PC-3 (cell line): ENCODE measurements around the gene PSMB1. TPM values are rescaled to one million over a fixed set of nuclear protein-coding genes. Genes with fewer than 3 reads are reported as not detected.
"Not testable (repeated sequence)": the region's sequence is repeated elsewhere in the genome, so short reads cannot be mapped to it uniquely, and the experiment has no call there.

Source experiments
- ATAC-seq: fragments of 200-7000 bp; cut with Tn5 transposase; 2 replicates; pipeline ENCODE4 v1.9.1; 2020; ENCODE audit warnings: mild to moderate bottlenecking, moderate library complexity
- BruUV-seq: library from RNA; stranded (reverse); fragments of 400-500 nt; replicated peaks from 2 replicates; lab custom pipeline; 2021; lab: Mats Ljungman, UMichigan
- CTCF ChIA-PET: fragments of 300-600 bp; sonication (Branson Sonifier 250); formaldehyde crosslinking; loops from one replicate; lab custom pipeline; 2022; ENCODE audit warnings: antibody characterized with exemption; lab: Charles Lee
- POLR2A ChIA-PET: fragments of 300-600 bp; sonication (Branson Sonifier 250); formaldehyde crosslinking; loops from one replicate; lab custom pipeline; 2022; ENCODE audit warnings: antibody characterized with exemption; ENCODE audit not compliant: unreplicated experiment; lab: Charles Lee
- DNase-seq: peaks from one replicate; pipeline ENCODE4 v3.0.0-alpha.2; 2015
- H2AFZ ChIP-seq: fragments of 300-600 bp; sonication (generic); 2 replicates; pipeline ENCODE4 v1.6.0; 2016; ENCODE audit warnings: antibody characterized with exemption, low read length
- H3F3A ChIP-seq: fragments of 300-600 bp; sonication (generic); one replicate; pipeline ENCODE4 v1.6.0; 2017; ENCODE audit warnings: antibody characterized with exemption, low read length, control low read depth, mild to moderate bottlenecking; ENCODE audit not compliant: unreplicated experiment
- H3K27ac ChIP-seq: fragments of 300-600 bp; sonication (generic); 2 replicates; pipeline ENCODE4 v1.5.1; 2016; ENCODE audit warnings: mild to moderate bottlenecking, low read length
- H3K27me3 ChIP-seq: fragments of 300-600 bp; sonication (generic); 2 replicates; pipeline ENCODE4 v1.6.1; 2016; ENCODE audit warnings: low read length, mixed read lengths
- H3K36me3 ChIP-seq: fragments of 300-600 bp; sonication (generic); 2 replicates; pipeline ENCODE4 v1.6.1; 2016; ENCODE audit warnings: low read depth, mixed run types, low read length, mixed read lengths
- H3K4me1 ChIP-seq: fragments of 300-600 bp; sonication (generic); 2 replicates; pipeline ENCODE4 v1.5.1; 2016; ENCODE audit warnings: low read length; ENCODE audit not compliant: insufficient read depth
- H3K4me2 ChIP-seq: fragments of 300-600 bp; sonication (generic); 2 replicates; pipeline ENCODE4 v1.6.0; 2016; ENCODE audit warnings: low read length
- H3K4me3 ChIP-seq: fragments of 300-600 bp; sonication (generic); 2 replicates; pipeline ENCODE4 v1.5.1; 2016; ENCODE audit warnings: mild to moderate bottlenecking, low read length, mixed read lengths
- H3K79me2 ChIP-seq: fragments of 300-600 bp; sonication (generic); 2 replicates; pipeline ENCODE4 v1.6.1; 2017; ENCODE audit warnings: low read length, mixed read lengths
- H3K9ac ChIP-seq: fragments of 300-600 bp; sonication (generic); 2 replicates; pipeline ENCODE4 v1.6.0; 2016; ENCODE audit warnings: mild to moderate bottlenecking, low read length
- H3K9me2 ChIP-seq: fragments of 300-600 bp; sonication (generic); replicated peaks from 2 replicates; pipeline ENCODE4 v1.6.1; 2016; ENCODE audit warnings: mixed run types, low read length, mixed read lengths
- H3K9me3 ChIP-seq: fragments of 300-600 bp; sonication (generic); 2 replicates; pipeline ENCODE4 v1.6.1; 2016; ENCODE audit warnings: low read length, mixed read lengths
- H4K20me1 ChIP-seq: fragments of 300-600 bp; sonication (generic); 2 replicates; pipeline ENCODE4 v1.6.1; 2016; ENCODE audit warnings: low read length, mixed read lengths
- CTCF ChIP-seq: fragments of 300-600 bp; sonication (generic); conservative IDR thresholded peaks from 2 replicates; pipeline ENCODE4 v1.5.1; 2017; ENCODE audit warnings: antibody characterized with exemption, low read depth, mild to moderate bottlenecking, low read length
- EZH2 ChIP-seq: fragments of 300-600 bp; sonication (generic); IDR thresholded peaks from one replicate; pipeline ENCODE4 v1.6.1; 2017; ENCODE audit warnings: antibody characterized with exemption, mild to moderate bottlenecking, low read length; ENCODE audit not compliant: unreplicated experiment
- EZH2phosphoT487 ChIP-seq: fragments of 300-600 bp; sonication (generic); IDR thresholded peaks from 2 replicates; pipeline ENCODE4 v1.6.1; 2018; ENCODE audit warnings: mild to moderate bottlenecking, antibody characterized with exemption, low read length, borderline replicate concordance
- intact Hi-C: fragments of 100-400 bp; cut with micrococcal nuclease; formaldehyde crosslinking; loops from 2 replicates; pipeline ENCODE4 v1.9.0; 2023
- total RNA-seq: library from RNA; depleted of rRNA; stranded (reverse); fragments of >200 nt; gene quantifications from 2 replicates; pipeline ENCODE4 v1.2.3, GENCODE V29; 2014

Gene PSMB1
- total RNA-seq, 1 experiment from 2014 or later: 449 TPM

- DNase-seq (no peak), ATAC-seq (no peak)
- H3K4me1 ChIP-seq: no peaks in the 10 kb centered on the region
- no peak overlapping the region for H3K9ac ChIP-seq
- no peak overlapping the region for H3K27ac ChIP-seq
- H2AFZ ChIP-seq: no peak overlapping the region
- H4K20me1 ChIP-seq: no peaks in the 10 kb centered on the region
- no peaks in the 10 kb centered on the region for H3F3A ChIP-seq
- ChIA-PET POLR2A (no interaction called here), CTCF (no interaction called here)
- intact Hi-C loops: no loop called here
- TF ChIP-seq EZH2 (no peak), CTCF (no peak), EZH2phosphoT487 (no peak)
- H3K4me3 ChIP-seq: no peak overlapping the region
- H3K9me3 ChIP-seq: no peaks in the 10 kb centered on the region
- no TSS peak for BruUV-seq
- no peaks in the 10 kb centered on the region for H3K36me3 ChIP-seq
- H3K4me2 ChIP-seq: no peak overlapping the region
- H3K9me2 ChIP-seq: no peaks in the 10 kb centered on the region
- H3K27me3 ChIP-seq: peaks cover 12% of the 10 kb centered on the region; the same call in 1 of the 2 replicates
- no peaks in the 10 kb centered on the region for H3K79me2 ChIP-seq
Measured at GRCh38 chr6:170503414-170503761, 49.7 kb downstream of the PSMB1 start.

GRCh38 chr6:170502733-170503413, 50.2 kb downstream of the PSMB1 start:
- H3K4me2 ChIP-seq, H4K20me1 ChIP-seq, H3K36me3 ChIP-seq, POLR2A ChIA-PET, H3K9me3 ChIP-seq, ATAC-seq, H3K9ac ChIP-seq, DNase-seq, H3F3A ChIP-seq, H3K9me2 ChIP-seq, CTCF ChIA-PET, H2AFZ ChIP-seq, H3K4me3 ChIP-seq, intact Hi-C loops, BruUV-seq, H3K79me2 ChIP-seq, H3K4me1 ChIP-seq, H3K27ac ChIP-seq: not testable (repeated sequence)
- peaks cover 13% of the 10 kb centered on the region; the same call in 1 of the 2 replicates for H3K27me3 ChIP-seq

- H3K4me2 ChIP-seq, H3K27ac ChIP-seq, H3K9me3 ChIP-seq, H2AFZ ChIP-seq, H3K36me3 ChIP-seq, intact Hi-C loops, H3K4me1 ChIP-seq, CTCF ChIA-PET, BruUV-seq, H3K4me3 ChIP-seq, H4K20me1 ChIP-seq, ATAC-seq, DNase-seq, H3F3A ChIP-seq, POLR2A ChIA-PET, H3K9ac ChIP-seq, H3K79me2 ChIP-seq, H3K9me2 ChIP-seq: not testable (repeated sequence)
- peaks cover 19% of the 10 kb centered on the region; the same call in 1 of the 2 replicates for H3K27me3 ChIP-seq
Measured at GRCh38 chr6:170502268-170502667, 50.8 kb downstream of the PSMB1 start.
